Measurements from ENCODE around the gene CLRN3.

Gene CLRN3

DNA sequence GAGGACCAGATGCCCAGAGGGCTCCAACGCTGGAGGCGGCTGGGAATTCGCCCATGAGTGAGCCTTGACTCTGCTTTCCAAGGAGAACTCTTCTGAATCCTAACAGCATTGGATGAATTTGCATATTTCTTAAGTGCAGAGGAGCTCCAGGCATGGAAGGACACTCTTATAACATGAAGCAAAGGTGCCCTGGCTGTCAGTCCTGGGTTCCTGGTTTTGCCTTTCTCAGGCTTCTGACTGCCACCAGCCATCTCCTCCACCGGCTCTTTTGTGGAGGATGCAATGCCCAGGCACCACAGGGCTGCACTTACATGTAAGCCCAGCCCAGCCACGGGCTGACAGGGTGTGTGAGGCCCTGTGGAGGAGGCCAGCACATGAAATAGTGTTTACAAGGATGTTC is 8.2 kb downstream of the CLRN3 start:
- no peak for TF ChIP-seq CTCF (IDR thresholded peaks at IDR 0.05; ENCODE audit: low read depth, low read length)
- in situ Hi-C loops (cut with HindIII; ENCODE audit: low sequenced_read_pairs): no loop called here
- DNase-seq (ENCODE audit: low read depth, low spot score): no peak
- no peak overlapping the region for H3K4me3 ChIP-seq (ENCODE audit: low read depth, low read length)

GRCh38 chr10:127883516-127883915 is 9.2 kb downstream of the CLRN3 start:
- DNase-seq (ENCODE audit: low read depth, low spot score): no peak
- in situ Hi-C loops (cut with HindIII; ENCODE audit: low sequenced_read_pairs): no loop called here
- TF ChIP-seq CTCF (IDR thresholded peaks at IDR 0.05; ENCODE audit: low read depth, low read length): no peak
- H3K4me3 ChIP-seq (ENCODE audit: low read depth, low read length): no peak overlapping the region

- in situ Hi-C loops (cut with HindIII; ENCODE audit: low sequenced_read_pairs): no loop called here
- no peak for DNase-seq (ENCODE audit: low read depth, low spot score)
- H3K4me3 ChIP-seq (ENCODE audit: low read depth, low read length): no peak overlapping the region
- TF ChIP-seq CTCF (IDR thresholded peaks at IDR 0.05; ENCODE audit: low read depth, low read length): no peak
Measured at GRCh38 chr10:127882801-127883459, 9.8 kb downstream of the CLRN3 start.

DNA sequence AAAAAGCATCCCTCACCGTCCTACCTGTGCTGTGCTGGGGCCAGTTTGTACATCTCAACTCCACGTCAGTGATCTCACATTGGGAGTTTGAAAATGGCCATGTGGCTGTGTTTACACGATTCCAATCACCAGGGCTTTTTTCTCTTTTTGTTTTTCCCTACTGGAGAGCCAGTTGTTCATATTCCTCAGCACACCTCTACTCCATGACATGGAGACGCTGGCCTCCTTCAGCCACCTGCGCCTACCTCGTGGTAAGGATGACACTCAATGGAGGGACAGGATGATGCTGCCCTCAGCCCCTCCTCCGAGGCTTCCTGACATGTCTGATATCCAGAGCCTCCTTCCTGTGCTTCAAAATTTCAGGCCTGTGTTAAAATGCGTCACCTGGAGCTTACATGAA is 10.3 kb downstream of the CLRN3 start:
- DNase-seq (ENCODE audit: low read depth, low spot score): no peak
- TF ChIP-seq CTCF (IDR thresholded peaks at IDR 0.05; ENCODE audit: low read depth, low read length): no peak
- H3K4me3 ChIP-seq (ENCODE audit: low read depth, low read length): no peak overlapping the region
- in situ Hi-C loops (cut with HindIII; ENCODE audit: low sequenced_read_pairs): no loop called here

DNA sequence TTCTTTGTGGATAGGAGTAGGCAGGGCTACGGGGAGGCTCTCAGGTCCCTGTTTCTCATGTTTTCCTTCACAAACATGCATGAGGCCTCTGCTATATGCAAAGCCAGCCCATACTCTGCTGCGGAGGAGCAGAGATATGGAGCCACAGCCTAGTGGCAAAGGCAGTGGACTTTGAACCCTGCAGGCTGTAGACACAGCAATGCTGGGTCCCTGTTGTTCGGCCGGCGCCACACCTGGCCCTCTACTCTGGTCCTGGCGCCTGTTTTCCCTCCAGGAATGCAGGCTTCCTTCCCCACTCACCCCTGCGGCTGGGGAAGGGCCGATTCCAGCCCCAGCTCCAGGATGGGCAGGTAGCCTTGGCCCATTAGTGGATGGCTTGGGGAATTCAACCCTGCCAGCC is 11.5 kb downstream of the CLRN3 start:
- DNase-seq (ENCODE audit: low read depth, low spot score): no peak
- TF ChIP-seq CTCF (IDR thresholded peaks at IDR 0.05; ENCODE audit: low read depth, low read length): no peak
- in situ Hi-C loops (cut with HindIII; ENCODE audit: low sequenced_read_pairs): no loop called here
- no peak overlapping the region for H3K4me3 ChIP-seq (ENCODE audit: low read depth, low read length)

DNA sequence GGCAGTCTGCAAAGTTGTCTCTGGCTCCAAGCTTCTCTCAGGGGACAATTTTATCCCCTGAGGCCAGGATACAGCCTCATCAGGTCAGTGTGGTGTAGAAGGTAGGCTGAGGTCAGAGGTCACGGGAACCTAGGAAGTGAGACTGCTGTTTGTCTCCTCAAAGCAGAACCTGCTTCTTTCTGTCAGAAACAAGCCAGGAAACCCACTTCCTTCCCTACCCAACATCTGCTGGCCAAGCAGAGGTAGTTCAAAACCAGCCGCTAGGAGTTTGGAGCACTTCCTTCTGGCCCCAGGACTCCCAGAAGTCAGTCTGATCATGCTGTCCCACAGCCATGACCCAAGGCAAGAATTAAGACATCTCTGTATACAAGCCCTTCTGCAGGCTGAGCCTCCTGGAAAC is 12.2 kb downstream of the CLRN3 start:
- DNase-seq (ENCODE audit: low read depth, low spot score): no peak
- in situ Hi-C loops (cut with HindIII; ENCODE audit: low sequenced_read_pairs): no loop called here
- no peak for TF ChIP-seq CTCF (IDR thresholded peaks at IDR 0.05; ENCODE audit: low read depth, low read length)
- no peak overlapping the region for H3K4me3 ChIP-seq (ENCODE audit: low read depth, low read length)

Data from astrocyte of the spinal cord (primary cell).